GM12878 (cell line): Measurements from ENCODE around the gene ZKSCAN8. TPM values are rescaled to one million over a fixed set of nuclear protein-coding genes. Genes with fewer than 3 reads are reported as not detected.

Source experiments
- ATAC-seq: fragments of 200-7000 bp; cut with Tn5 transposase; 3 replicates; pipeline ENCODE4 v1.9.1; 2020; ENCODE audit warnings: mild to moderate bottlenecking, moderate library complexity
- BruUV-seq: library from RNA; stranded (reverse); fragments of 400-500 nt; replicated peaks from 2 replicates; lab custom pipeline; 2021; lab: Mats Ljungman, UMichigan
- CTCF ChIA-PET: fragments of 300-600 bp; sonication (Branson Sonifier 250); formaldehyde crosslinking; extraction: SDS; loops from one replicate; lab custom pipeline; 2021; ENCODE audit warnings: inconsistent platforms; lab: Yijun Ruan, JAX
- POLR2A ChIA-PET: fragments of 350-600 bp; formaldehyde crosslinking; extraction: SDS; loops from one replicate; lab custom pipeline; 2021; ENCODE audit warnings: inconsistent platforms; lab: Charles Lee
- RAD21 ChIA-PET: fragments of 300-600 bp; sonication (Branson Sonifier 250); formaldehyde crosslinking; loops from one replicate; lab custom pipeline; 2023; ENCODE audit warnings: antibody characterized with exemption; ENCODE audit not compliant: unreplicated experiment; lab: Charles Lee
- SMC1A ChIA-PET: fragments of 300-600 bp; sonication (Branson Sonifier 250); formaldehyde crosslinking; loops from one replicate; lab custom pipeline; 2023; ENCODE audit not compliant: unreplicated experiment, uncharacterized antibody; lab: Charles Lee
- DNase-seq: peaks from one replicate; pipeline ENCODE4 v3.0.0-alpha.2; 2011; ENCODE audit warnings: low read depth, low spot score
- FAIRE-seq: peaks from 3 replicates; lab custom pipeline; 2011; peaks lifted over from hg19 to GRCh38; lab: Jason Lieb, UNC
- H2AFZ ChIP-seq: 2 replicates; pipeline ENCODE4 v1.6.0; 2011; ENCODE audit warnings: low read depth, low read length, control low read depth; ENCODE audit not compliant: control insufficient read depth
- H3K27ac ChIP-seq: 2 replicates; pipeline ENCODE4 v1.5.1; 2011; ENCODE audit warnings: control low read depth; ENCODE audit not compliant: control insufficient read depth, insufficient read depth
- H3K27me3 ChIP-seq, 2 experiments: replicated peaks in 1 of 2; 2 replicates each; pipeline versions ENCODE4 v1.6.0 to v1.6.1; 2011; ENCODE audit warnings: low read length in 1 of 2; ENCODE audit not compliant: control insufficient read depth in 2 of 2, insufficient read depth in 2 of 2
- H3K36me3 ChIP-seq, 2 experiments: 2 replicates each; pipeline ENCODE4 v1.5.1; 2011; ENCODE audit warnings: low read length in 1 of 2; ENCODE audit not compliant: control insufficient read depth in 2 of 2, insufficient read depth in 2 of 2
- H3K4me1 ChIP-seq: 2 replicates; pipeline ENCODE4 v1.6.1; 2011; ENCODE audit warnings: mild to moderate bottlenecking, low read length, moderate library complexity, mixed read lengths; ENCODE audit not compliant: control insufficient read depth, insufficient read depth
- H3K4me2 ChIP-seq: 2 replicates; pipeline ENCODE4 v1.6.0; 2011; ENCODE audit warnings: control low read depth; ENCODE audit not compliant: control insufficient read depth, insufficient read depth
- H3K4me3 ChIP-seq: fragments of 200-600 bp; sonication (generic); 2 replicates; pipeline ENCODE4 v1.5.1; 2016
- H3K79me2 ChIP-seq: 2 replicates; pipeline ENCODE4 v1.6.0; 2011; ENCODE audit warnings: low read length; ENCODE audit not compliant: control insufficient read depth, insufficient read depth
- H3K9ac ChIP-seq: 2 replicates; pipeline ENCODE4 v1.8.0; 2011; ENCODE audit warnings: low read length, control low read depth, mixed read lengths; ENCODE audit not compliant: control insufficient read depth, insufficient read depth
- H3K9me3 ChIP-seq: replicated peaks from 3 replicates; pipeline ENCODE4 v1.5.1; 2011; ENCODE audit warnings: mild to moderate bottlenecking, low read length; ENCODE audit not compliant: control insufficient read depth, insufficient read depth
- H4K20me1 ChIP-seq: 2 replicates; pipeline ENCODE4 v1.6.0; 2011; ENCODE audit not compliant: control insufficient read depth, insufficient read depth
- CUX1 ChIP-seq: IDR thresholded peaks from 2 replicates; pipeline ENCODE4 v1.6.1; 2012; ENCODE audit warnings: improper control_type of control experiment, low read depth, low read length; ENCODE audit not compliant: insufficient replicate concordance
- KAT2A ChIP-seq: conservative IDR thresholded peaks from 2 replicates; pipeline ENCODE4 v1.6.1; 2011; ENCODE audit warnings: low read depth, low read length; ENCODE audit not compliant: control insufficient read depth
- PKNOX1 ChIP-seq: fragments of 450-650 bp; IDR thresholded peaks from 2 replicates; pipeline ENCODE4 v1.6.1; 2016; ENCODE audit warnings: mild to moderate bottlenecking
- PML ChIP-seq: IDR thresholded peaks from 2 replicates; pipeline ENCODE4 v1.6.1; 2012; ENCODE audit warnings: low read length, inconsistent platforms
- POLR2A ChIP-seq: IDR thresholded peaks from 2 replicates; pipeline ENCODE4 v1.6.1; 2011; ENCODE audit warnings: low read depth, mild to moderate bottlenecking, low read length
- PRDM15 ChIP-seq: fragments of 450-650 bp; formaldehyde crosslinking; IDR thresholded peaks from 2 replicates; pipeline ENCODE4 v1.4.0; 2020; ENCODE audit warnings: mild to moderate bottlenecking, moderate library complexity
- RELA ChIP-seq: fragments of 450-650 bp; IDR thresholded peaks from 2 replicates; pipeline ENCODE4 v1.8.0; 2014; ENCODE audit warnings: borderline replicate concordance; ENCODE audit not compliant: partially characterized antibody
- TARDBP ChIP-seq: IDR thresholded peaks from 2 replicates; pipeline ENCODE4 v1.6.1; 2016; ENCODE audit warnings: borderline replicate concordance
- USF1 ChIP-seq: IDR thresholded peaks from 2 replicates; pipeline ENCODE4 v1.6.1; 2011; ENCODE audit warnings: borderline replicate concordance, low read depth, mild to moderate bottlenecking, moderate library complexity, mixed read lengths, low read length; ENCODE audit not compliant: insufficient read depth; ENCODE audit errors: extremely low read length
- YY1 ChIP-seq: IDR thresholded peaks from 2 replicates; pipeline ENCODE4 v1.6.1; 2011; ENCODE audit warnings: low read depth, mild to moderate bottlenecking, low read length
- WGBS: methylation state at CpG from one replicate; pipeline ENCODE4 v1.1.6; 2016; ENCODE audit warnings: low lambda C conversion rate; ENCODE audit not compliant: insufficient replicate concordance, insufficient coverage; ENCODE audit errors: missing lambda C conversion rate; 5-methylcytosine and 5-hydroxymethylcytosine counted together
- in situ Hi-C: fragments of 300-500 bp; cut with MboI; formaldehyde crosslinking; loops from 9 replicates; pipeline ENCODE4 v1.14.3; 2018; ENCODE audit warnings: mixed read lengths
- intact Hi-C: fragments of 100-400 bp; cut with micrococcal nuclease; formaldehyde crosslinking; loops from one replicate; pipeline ENCODE4 v1.14.2; 2022; ENCODE audit not compliant: unreplicated experiment
- polyA plus RNA-seq, 11 experiments: library from polyadenylated mRNA; depleted of rRNA in 4 of 11; unstranded in 6 of 11; stranded (reverse) in 5 of 11; fragments of >200 nt; fragmentation: Nextera tagmentation in 4 of 11; fragmentation: Illumina TruSeq in 1 of 11; extraction: Ambion mirVana in 4 of 11; extraction: Trizol in 1 of 11; gene quantifications; 1 replicate in 1 of 11; 2 replicates in 10 of 11; pipeline versions ENCODE4 v1.2.1 to v1.2.3, GENCODE V29; 2011 to 2016; ENCODE audit warnings: inconsistent platforms in 2 of 11, missing spikeins in 2 of 11, low read depth in 1 of 11
- total RNA-seq, 4 experiments: library from RNA; depleted of rRNA in 3 of 4; stranded (reverse); fragments of >200 nt in 3 of 4; fragmentation: Illumina TruSeq in 1 of 4; extraction: Trizol in 1 of 4; gene quantifications; 2 replicates each; pipeline versions ENCODE4 v1.2.1 to v1.2.3, GENCODE V29; 2013 to 2021

ZKSCAN8 gene
- total and polyA plus RNA-seq, 10 of the 15 experiments (the other 5 are each of a cell fraction or from before 2014, with no cell fraction given) = 1.0 to 17.9 (median 8.7) TPM

- peak overlapping the region; percentile 64; the same call in 1 of the 2 replicates for H3K9ac ChIP-seq
- RAD21 ChIA-PET = interaction anchor here (0.9 to 1.5 kb wide), 2 partner anchors 25 to 195 kb away, joined by 3 to 5 read pairs; no protein-coding TSS in a partner anchor
- ATAC-seq (peak; percentile 100), FAIRE-seq (peak; percentile 74), DNase-seq (peak; percentile 40)
- peak overlapping the region; percentile 61 for H3K4me3 ChIP-seq
- no TSS peak for BruUV-seq
- CTCF ChIA-PET = interaction anchor here (0.6 to 1.0 kb wide), 3 partner anchors 57 to 162 kb away, joined by 3 to 4 read pairs (median 3); no protein-coding TSS in a partner anchor
- no peaks in the 10 kb centered on the region for H3K79me2 ChIP-seq
- peak overlapping the region; percentile 95 for H2AFZ ChIP-seq
- H3K36me3 ChIP-seq = no peaks in the 10 kb centered on the region; a peak in 1 of 4 replicates
- peak overlapping the region; percentile 83 for H3K4me2 ChIP-seq
- H4K20me1 ChIP-seq = no peaks in the 10 kb centered on the region
- peaks cover 1% of the 10 kb centered on the region; the same call in 2 of the 3 replicates for H3K9me3 ChIP-seq
- intact Hi-C loops (no loop called here), in situ Hi-C loops (no loop called here)
- H3K4me1 ChIP-seq = no peaks in the 10 kb centered on the region
- 26% methylated on average over 26 of the region's 32 CpGs for WGBS
- SMC1A ChIA-PET = interaction anchor here (0.8 to 1.0 kb wide), 3 partner anchors 20 to 105 kb away, joined by 3 to 4 read pairs (median 3); partner anchors contain the start of genes ZKSCAN8 and ZSCAN26
- POLR2A ChIA-PET = interaction anchor here (1.2 kb wide), 1 partner anchor 25 kb away, joined by 3 read pairs; no protein-coding TSS in a partner anchor
- no peak overlapping the region for H3K27ac ChIP-seq
- no peaks in the 10 kb centered on the region for H3K27me3 ChIP-seq
- TF ChIP-seq PRDM15 (CRISPR knock-in tag) (0 out of 2 replicates have a peak, but pooled peaks have one; percentile 23), POLR2A (peak; percentile 84), CUX1 (no peak), YY1 (no peak), PML (peak; percentile 23; the same call in 1 of the 2 replicates), RELA (no peak), KAT2A (no peak), PKNOX1 (no peak), USF1 (no peak), TARDBP (no peak)
Observed at GRCh38 chr6:28161410-28162079, 19.9 kb downstream of the ZKSCAN8 start.
